COLO829 (cell line): ENCODE results near the gene STX3.
"Not testable (repeated sequence)": the region's sequence is repeated elsewhere in the genome, so short reads cannot be mapped to it uniquely, and the experiment has no call there.

ENCODE experiments used
- DNase-seq: peaks from one replicate; pipeline ENCODE4 v3.0.0; 2012; ENCODE audit warnings: low spot score

STX3 gene

DNA sequence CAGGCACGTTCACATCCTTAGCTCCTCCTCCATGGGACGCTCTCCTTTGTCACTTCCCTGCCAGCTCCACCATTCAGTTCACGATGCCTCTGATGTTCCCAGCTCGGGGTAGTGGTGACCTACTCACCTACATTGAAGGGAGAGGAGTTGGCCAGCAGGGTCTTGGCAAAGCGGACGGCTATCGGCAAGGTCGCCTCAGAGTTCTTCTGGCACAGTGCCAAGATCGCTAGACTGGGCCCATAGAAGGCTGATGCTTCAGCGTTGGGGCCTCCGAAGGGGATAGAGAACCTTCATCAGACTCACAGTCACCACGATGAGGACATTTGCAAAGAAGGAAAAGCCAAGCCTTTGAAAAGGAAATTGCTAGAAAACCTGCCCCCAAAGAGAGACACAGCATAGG is 87.1 kb downstream of the STX3 start:
- DNase-seq = no peak

DNA sequence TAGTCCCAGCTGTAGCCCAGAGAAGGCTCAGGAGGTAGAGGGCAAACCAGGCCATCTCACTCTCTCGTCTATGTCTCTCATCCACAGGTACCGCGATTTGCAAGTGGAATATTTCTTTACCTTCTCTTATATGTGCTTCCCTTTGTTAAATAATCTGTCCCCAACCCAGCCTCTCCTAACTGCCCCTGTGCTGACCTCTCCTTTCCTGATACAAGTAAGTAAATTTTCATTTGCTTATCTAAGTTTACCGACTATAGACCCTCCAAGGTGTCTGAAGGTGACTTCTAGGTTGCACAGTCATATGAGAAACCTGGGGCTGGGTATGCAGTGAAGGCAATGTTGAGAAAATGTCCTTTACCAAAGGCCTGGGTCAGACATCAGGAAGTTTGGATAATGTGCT is 90.2 kb downstream of the STX3 start, which contains the start of gene CBLIF:
CBLIF (minus strand) TSS at position 101 of the 400 bp plus-strand sequence; CDS start at position 55, 46 bp downstream.
- DNase-seq = no peak

DNA sequence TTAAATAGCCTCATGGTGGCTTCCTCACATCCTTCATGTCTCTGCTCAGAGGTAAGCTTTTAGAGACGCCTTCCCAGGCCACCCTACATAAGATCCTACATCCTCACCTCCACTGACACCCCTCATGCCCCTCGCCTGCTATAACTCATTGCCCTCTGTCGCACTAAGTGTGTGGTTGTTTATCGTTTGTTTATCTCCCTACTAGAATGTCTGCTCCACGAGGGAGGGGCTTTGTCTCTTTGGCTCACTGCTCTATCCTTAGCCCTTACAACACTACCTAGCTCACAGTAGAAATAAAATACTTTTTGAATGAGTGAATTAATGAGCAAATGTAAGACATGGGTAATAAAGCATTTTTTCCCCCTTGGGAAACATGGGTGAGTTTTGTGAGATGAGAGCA is 91.4 kb downstream of the STX3 start:
- DNase-seq = no peak

DNA sequence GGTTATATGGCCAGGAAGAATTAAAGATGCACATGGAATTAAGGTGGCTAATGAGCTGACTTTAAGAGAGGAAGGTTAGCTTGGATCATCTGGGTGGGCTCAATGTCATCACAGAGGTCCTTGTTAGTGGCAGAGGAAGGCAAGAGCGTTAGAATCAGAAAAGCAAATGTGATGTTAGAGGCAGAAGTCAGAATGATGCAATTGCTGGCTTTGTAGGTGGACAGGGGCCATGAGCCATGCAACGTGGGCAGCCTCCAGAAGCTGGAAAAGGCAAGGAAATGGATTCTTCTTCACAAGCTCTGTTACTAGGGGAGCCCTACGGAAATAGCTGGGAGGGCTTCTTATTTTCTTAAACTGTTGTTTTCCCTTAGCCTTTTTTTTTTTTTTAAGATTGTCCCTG is 92.5 kb downstream of the STX3 start:
- no peak for DNase-seq

DNA sequence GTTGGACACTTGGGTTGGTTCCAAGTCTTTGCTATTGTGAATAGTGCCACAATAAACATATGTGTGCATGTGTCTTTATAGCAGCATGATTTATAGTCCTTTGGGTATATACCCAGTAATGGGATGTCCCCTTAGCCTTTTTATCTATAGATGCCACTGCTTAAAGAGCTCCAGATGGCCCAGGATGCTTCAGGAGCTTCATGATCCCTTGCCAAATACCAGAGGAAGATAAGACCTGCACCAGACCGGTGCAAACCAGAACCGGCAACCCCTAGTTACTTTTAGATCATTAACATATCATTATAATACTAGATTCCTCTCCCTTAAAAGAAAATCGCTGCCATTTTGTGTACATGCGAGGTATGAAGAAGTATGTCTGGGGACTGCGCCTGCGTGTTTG is 93.3 kb downstream of the STX3 start:
- not testable (repeated sequence) for DNase-seq

DNA sequence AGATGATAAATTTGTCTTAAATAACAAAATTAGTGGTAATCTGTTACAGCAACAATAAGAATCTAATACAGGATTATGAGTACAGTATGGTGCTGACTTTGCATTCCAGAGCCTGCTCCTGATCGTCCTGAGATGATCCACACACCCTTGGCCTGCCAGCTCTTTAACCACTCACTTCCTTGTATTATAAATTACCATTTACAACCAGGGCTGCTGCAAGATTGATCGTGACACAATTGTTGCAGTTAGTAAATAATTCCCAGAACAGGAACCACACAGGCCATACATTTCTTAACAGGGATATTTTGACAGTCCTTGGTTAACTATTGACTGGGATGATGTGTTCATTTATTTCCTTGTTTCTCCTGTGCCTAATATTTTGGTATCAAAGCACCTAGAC is 94.0 kb downstream of the STX3 start:
- no peak for DNase-seq

DNA sequence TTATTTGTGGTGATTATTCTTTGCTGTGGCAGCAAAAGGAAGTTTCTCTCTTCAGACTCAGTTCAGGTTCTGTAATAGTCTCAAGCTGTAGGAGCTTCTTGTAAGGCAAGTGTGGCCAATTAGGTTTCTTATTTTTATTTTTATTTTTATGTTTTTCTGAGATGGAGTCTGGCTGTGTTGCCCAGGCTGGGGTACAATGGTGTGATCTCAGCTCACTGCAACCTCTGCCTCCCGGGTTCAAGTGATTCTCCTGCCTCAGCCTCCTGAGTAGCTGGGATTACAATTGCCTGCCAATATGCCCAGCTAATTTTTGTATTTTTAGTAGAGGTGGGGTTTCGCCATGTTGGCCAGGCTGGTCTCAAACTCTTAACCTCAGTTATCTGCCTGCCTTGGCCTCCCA is 94.4 kb downstream of the STX3 start:
- not testable (repeated sequence) for DNase-seq

DNA sequence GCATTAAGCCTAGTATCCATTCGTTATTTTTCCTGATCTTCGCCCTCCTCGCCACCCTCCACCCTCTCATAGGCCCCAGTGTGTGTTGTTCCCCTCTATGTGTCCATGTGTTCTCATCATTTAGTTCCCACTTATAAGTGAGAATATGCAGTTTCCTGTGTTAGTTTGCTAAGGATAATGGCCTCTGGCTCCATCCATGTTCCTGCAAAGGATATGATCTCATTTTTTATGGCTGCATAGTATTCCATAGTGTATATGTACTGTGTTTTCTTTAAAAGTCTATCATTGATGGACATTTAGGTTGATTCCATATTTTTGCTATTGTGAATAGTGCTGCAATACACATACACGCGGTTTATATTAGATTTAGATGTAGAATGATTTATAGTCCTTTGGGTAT is 96.2 kb downstream of the STX3 start:
- DNase-seq = not testable (repeated sequence)

DNA sequence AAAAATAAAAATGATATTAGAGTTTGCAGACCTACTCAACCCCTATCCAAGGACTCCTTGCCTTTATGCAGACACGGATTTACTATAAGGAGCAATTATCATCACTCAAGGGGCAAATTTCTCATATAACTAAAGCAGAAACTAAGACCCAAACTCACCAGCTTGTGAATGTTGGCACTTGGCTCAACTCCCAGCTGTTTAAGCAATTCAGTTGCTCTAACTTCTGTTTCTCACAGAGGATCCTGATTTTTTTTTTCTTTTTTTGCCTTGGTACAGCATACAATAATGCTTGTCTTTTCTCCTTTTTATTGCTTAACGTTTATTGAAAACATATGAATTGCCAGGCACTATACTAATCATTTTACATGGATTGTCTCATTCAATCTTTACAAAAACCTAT is 99.7 kb downstream of the STX3 start:
- no peak for DNase-seq
